ENCODE results near the gene KIF5B. TPM values are rescaled to one million over a fixed set of nuclear protein-coding genes. Genes with fewer than 3 reads are reported as not detected.

KIF5B gene
- total RNA-seq, 1 experiment from 2014 or later = 117 TPM

GRCh38 chr10:32073128-32073527, 16.9 kb upstream of the KIF5B start:
- Histone ChIP-seq H3K27me3 (ENCODE audit: insufficient read depth, low read length) (no peaks in the 10 kb centered on the region), H3K4me3 (replicated peaks in 1 of 2; ENCODE audit: low read depth in 1 of 2, low read length in 2 of 2) (no peak overlapping the region), H3K27ac (ENCODE audit: low read depth, low read length) (no peak overlapping the region), H3K4me2 (ENCODE audit: low read length) (no peak overlapping the region), H3K79me2 (ENCODE audit: insufficient read depth, low read length) (no peaks in the 10 kb centered on the region), H3K4me1 (ENCODE audit: control insufficient read depth in 1 of 2, insufficient read depth in 2 of 2, low read length in 2 of 2) (peaks cover 0 to 6% of the 10 kb centered on the region in 2 experiments; a peak in 3 of 4 replicates), H3K9me3 (ENCODE audit: control insufficient read depth in 1 of 2, insufficient read depth in 1 of 2, low read depth in 1 of 2, low read length in 2 of 2) (no peaks in the 10 kb centered on the region), H3K36me3 (ENCODE audit: control insufficient read depth in 1 of 2, insufficient read depth in 2 of 2, low read length in 2 of 2) (no peaks in the 10 kb centered on the region), H3K9ac (ENCODE audit: low read length) (no peak overlapping the region), H4K20me1 (ENCODE audit: insufficient read depth) (no peaks in the 10 kb centered on the region), H3K9me2 (ENCODE audit: insufficient read depth) (no peaks in the 10 kb centered on the region), H2AFZ (ENCODE audit: low read depth, low read length, poor library complexity, severe bottlenecking) (no peak overlapping the region)
- POLR2A ChIA-PET = no interaction called here
- CTCF ChIA-PET = no interaction called here
- ATAC-seq = no peak
- BruUV-seq (replicated peaks) = no TSS peak
- DNase-seq (ENCODE audit: low read depth, low spot score) = no peak
- RAD21 ChIA-PET (ENCODE audit: low non-redundant PET in 1 of 2, low total read pairs in 2 of 2, uncharacterized antibody in 2 of 2, unreplicated experiment in 2 of 2) = no interaction called here
- intact Hi-C loops (cut with micrococcal nuclease) = no loop called here
- TF ChIP-seq JUND (IDR thresholded peaks at IDR 0.05) = no peak
- TF ChIP-seq RAD21 (IDR thresholded peaks at IDR 0.05; ENCODE audit: low read depth) = no peak
- no peak for TF ChIP-seq SIN3A (IDR thresholded peaks at IDR 0.05; ENCODE audit: low read depth)
- TF ChIP-seq EGR1 (IDR thresholded peaks at IDR 0.05; ENCODE audit: low read depth) = no peak
- no peak for TF ChIP-seq YY1 (IDR thresholded peaks at IDR 0.05; ENCODE audit: extremely low read depth, insufficient replicate concordance, low read depth, low read length)
- TF ChIP-seq SP1 (IDR thresholded peaks at IDR 0.05; ENCODE audit: low read depth) = no peak
- no peak for TF ChIP-seq TCF7L2 (IDR thresholded peaks at IDR 0.05; ENCODE audit: borderline replicate concordance, extremely low read depth, insufficient read depth, insufficient read length)

- BruUV-seq (replicated peaks) = no TSS peak
- TF ChIP-seq ELF1 (IDR thresholded peaks at IDR 0.05; ENCODE audit: borderline replicate concordance, low read depth) (no peak), FOSL1 (IDR thresholded peaks at IDR 0.05; ENCODE audit: low read depth) (no peak)
These were observed 16.0 kb upstream of the KIF5B start for GRCh38 chr10:32072025-32072800.

More at GRCh38 chr10:32072025-32072800, 16.0 kb upstream of the KIF5B start:
- Histone ChIP-seq H4K20me1 (ENCODE audit: insufficient read depth) (no peaks in the 10 kb centered on the region), H2AFZ (ENCODE audit: low read depth, low read length, poor library complexity, severe bottlenecking) (no peak overlapping the region), H3K27ac (ENCODE audit: low read depth, low read length) (no peak overlapping the region), H3K9me3 (ENCODE audit: control insufficient read depth in 1 of 2, insufficient read depth in 1 of 2, low read depth in 1 of 2, low read length in 2 of 2) (no peaks in the 10 kb centered on the region), H3K9me2 (ENCODE audit: insufficient read depth) (no peaks in the 10 kb centered on the region), H3K4me3 (replicated peaks in 1 of 2; ENCODE audit: low read depth in 1 of 2, low read length in 2 of 2) (no peak overlapping the region), H3K27me3 (ENCODE audit: insufficient read depth, low read length) (no peaks in the 10 kb centered on the region), H3K4me1 (ENCODE audit: control insufficient read depth in 1 of 2, insufficient read depth in 2 of 2, low read length in 2 of 2) (no peaks in the 10 kb centered on the region), H3K9ac (ENCODE audit: low read length) (no peak overlapping the region), H3K4me2 (ENCODE audit: low read length) (no peak overlapping the region), H3K79me2 (ENCODE audit: insufficient read depth, low read length) (no peaks in the 10 kb centered on the region), H3K36me3 (ENCODE audit: control insufficient read depth in 1 of 2, insufficient read depth in 2 of 2, low read length in 2 of 2) (no peaks in the 10 kb centered on the region)
- intact Hi-C loops (cut with micrococcal nuclease) = no loop called here
- ChIA-PET CTCF (no interaction called here), POLR2A (no interaction called here), RAD21 (ENCODE audit: low non-redundant PET in 1 of 2, low total read pairs in 2 of 2, uncharacterized antibody in 2 of 2, unreplicated experiment in 2 of 2) (interaction anchor here in 1 of 2 experiments (0.6 kb wide), 1 partner anchor 1639 kb away, joined by 3 read pairs; no protein-coding TSS in a partner anchor)
- DNase-seq (ENCODE audit: low read depth, low spot score) (no peak), ATAC-seq (no peak)

Data from HCT116 (cell line).